ENCODE data around the gene KRTAP3-2. TPM values are rescaled to one million over a fixed set of nuclear protein-coding genes. Genes with fewer than 3 reads are reported as not detected.

The KRTAP3-2 gene
- total and polyA plus RNA-seq, 2 experiments from 2014 or later: not detected

DNA sequence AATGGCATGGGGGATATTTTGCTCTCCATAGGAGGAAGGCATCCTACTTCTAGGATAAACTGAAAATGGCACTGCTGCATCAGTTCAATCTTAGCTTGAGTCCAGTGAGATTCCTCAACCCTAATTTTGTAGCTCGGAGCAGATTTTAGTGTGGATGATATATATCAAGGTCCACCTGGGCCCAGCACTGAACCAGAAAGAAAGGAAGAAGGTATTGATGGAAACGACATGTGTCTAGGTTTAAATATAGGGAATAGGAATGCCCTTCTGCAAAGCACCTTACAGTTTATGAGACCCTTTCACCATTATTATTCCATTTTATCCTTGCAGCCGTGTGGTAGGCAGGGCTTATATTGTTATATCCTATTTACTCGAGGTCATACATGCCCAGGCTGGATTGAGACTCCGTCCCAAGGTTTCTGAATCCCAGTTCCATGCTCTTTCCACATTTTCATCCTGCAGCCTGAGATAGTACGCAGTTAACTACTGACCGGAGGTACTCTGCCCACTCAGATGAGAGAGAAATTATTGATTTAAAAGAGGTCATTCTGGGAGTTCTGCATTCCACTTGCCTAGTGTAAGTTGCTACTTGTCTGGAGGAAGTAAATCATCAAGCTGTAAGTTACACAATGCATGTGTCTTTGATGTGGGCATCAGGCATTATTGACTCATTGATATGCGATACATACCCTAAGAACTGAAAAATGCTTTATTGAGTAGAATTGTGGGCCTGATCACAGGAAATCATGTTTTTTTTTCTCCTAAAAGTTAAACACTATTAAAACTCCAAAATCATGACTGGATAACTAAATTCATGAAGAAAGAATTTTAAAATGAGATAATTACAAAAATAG is 43.1 kb downstream of the KRTAP3-2 start:
- in situ Hi-C loops (cut with MboI): no loop called here
- Histone ChIP-seq H3K9me3 (ENCODE audit: low read depth) (no peaks in the 10 kb centered on the region), H3K27ac (peak overlapping the region; percentile 72), H3K9ac (peak overlapping the region; percentile 19; the same call in 1 of the 2 replicates), H3K4me1 (ENCODE audit: insufficient read depth) (peaks cover 78% of the 10 kb centered on the region), H4K20me1 (ENCODE audit: insufficient read depth) (no peaks in the 10 kb centered on the region), H3F3A (ENCODE audit: insufficient read depth) (peaks cover 74% of the 10 kb centered on the region), H3K9me2 (ENCODE audit: insufficient read depth) (no peaks in the 10 kb centered on the region), H3K4me3 (0 out of 2 replicates have a peak overlapping the region, but pooled peaks have one; percentile 2), H3K36me3 (ENCODE audit: low read depth) (no peaks in the 10 kb centered on the region), H2AFZ (no peak overlapping the region), H3K4me2 (ENCODE audit: unreplicated experiment) (peak overlapping the region; percentile 21), H3K79me2 (ENCODE audit: insufficient read depth) (no peaks in the 10 kb centered on the region), H3K27me3 (replicated peaks; ENCODE audit: insufficient read depth) (no peaks in the 10 kb centered on the region)
- 50 to 51% methylated on average over 8 of the region's 8 CpGs for WGBS, 2 experiments (ENCODE audit: low coverage in 1 of 2, low lambda C conversion rate in 2 of 2, missing lambda C conversion rate in 2 of 2)
- TF ChIP-seq EZH2phosphoT487 (IDR thresholded peaks at IDR 0.05; ENCODE audit: insufficient read depth, low read depth) (0 out of 2 replicates have a peak, but pooled peaks have one; percentile 80), EZH2 (IDR thresholded peaks at IDR 0.05; ENCODE audit: insufficient read depth, poor library complexity, severe bottlenecking) (no peak)
- peak; percentile 90 for DNase-seq

DNA sequence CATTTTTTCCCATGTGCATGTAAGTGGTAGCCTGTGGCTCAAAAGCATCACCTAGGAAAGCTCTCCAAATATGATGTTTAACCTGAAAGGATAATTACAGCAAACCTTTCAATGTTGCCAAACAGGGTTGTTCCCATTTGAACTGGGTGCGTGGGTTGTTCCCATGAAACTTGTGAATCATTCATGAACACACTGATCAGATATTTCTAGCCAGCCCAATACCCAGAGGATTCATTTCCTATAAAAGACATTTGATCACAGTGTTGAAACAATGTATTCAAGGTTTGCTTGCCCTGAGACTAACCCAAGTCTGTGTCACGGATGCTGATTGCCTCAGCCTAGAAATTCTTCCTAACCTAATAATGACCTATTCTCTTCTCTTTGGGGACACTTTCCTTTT is 45.8 kb downstream of the KRTAP3-2 start:
- peak overlapping the region; percentile 71 for H3K9ac ChIP-seq
- H3F3A ChIP-seq (ENCODE audit: insufficient read depth): peaks cover 67% of the 10 kb centered on the region
- H3K4me2 ChIP-seq (ENCODE audit: unreplicated experiment): peak overlapping the region; percentile 53
- H3K36me3 ChIP-seq (ENCODE audit: low read depth): no peaks in the 10 kb centered on the region
- H3K79me2 ChIP-seq (ENCODE audit: insufficient read depth): no peaks in the 10 kb centered on the region
- H3K4me3 ChIP-seq: no peak overlapping the region
- H2AFZ ChIP-seq: no peak overlapping the region
- TF ChIP-seq EZH2 (IDR thresholded peaks at IDR 0.05; ENCODE audit: insufficient read depth, poor library complexity, severe bottlenecking) (no peak), EZH2phosphoT487 (IDR thresholded peaks at IDR 0.05; ENCODE audit: insufficient read depth, low read depth) (no peak)
- peak; percentile 96 for DNase-seq
- H4K20me1 ChIP-seq (ENCODE audit: insufficient read depth): no peaks in the 10 kb centered on the region
- in situ Hi-C loops (cut with MboI): no loop called here
- no peaks in the 10 kb centered on the region for H3K9me2 ChIP-seq (ENCODE audit: insufficient read depth)
- H3K27ac ChIP-seq: peak overlapping the region; percentile 97
- H3K27me3 ChIP-seq (replicated peaks; ENCODE audit: insufficient read depth): no peaks in the 10 kb centered on the region
- 0 to 3% methylated on average over 2 of the region's 2 CpGs for WGBS, 2 experiments (ENCODE audit: low coverage in 1 of 2, low lambda C conversion rate in 2 of 2, missing lambda C conversion rate in 2 of 2)
- peaks cover 75% of the 10 kb centered on the region for H3K4me1 ChIP-seq (ENCODE audit: insufficient read depth)
- no peaks in the 10 kb centered on the region for H3K9me3 ChIP-seq (ENCODE audit: low read depth)

DNA sequence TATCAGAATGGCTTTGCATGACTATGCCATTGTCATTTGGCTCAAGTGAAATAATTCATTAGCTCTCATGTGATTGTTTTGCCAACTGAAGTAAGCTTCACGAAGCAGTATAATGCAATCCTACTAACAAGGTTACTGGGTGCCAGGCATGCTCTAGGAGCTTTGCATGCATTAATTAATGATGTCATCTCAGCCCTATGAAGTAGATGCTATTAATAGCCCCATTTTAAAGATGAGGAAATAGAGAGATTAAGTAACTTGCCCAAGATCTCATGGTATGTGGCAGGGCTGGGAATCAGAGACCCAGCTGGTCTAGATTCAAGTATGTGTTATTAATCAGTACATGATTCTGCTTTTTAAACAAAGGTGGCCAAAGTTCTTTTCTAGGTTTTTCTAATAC is 47.0 kb downstream of the KRTAP3-2 start:
- Histone ChIP-seq H3K79me2 (ENCODE audit: insufficient read depth) (no peaks in the 10 kb centered on the region), H2AFZ (no peak overlapping the region), H3K36me3 (ENCODE audit: low read depth) (no peaks in the 10 kb centered on the region), H3K27ac (peak overlapping the region; percentile 97), H3K4me3 (no peak overlapping the region), H3K4me1 (ENCODE audit: insufficient read depth) (peaks cover 62% of the 10 kb centered on the region), H3K9me3 (ENCODE audit: low read depth) (no peaks in the 10 kb centered on the region), H3K9ac (peak overlapping the region; percentile 71), H3F3A (ENCODE audit: insufficient read depth) (peaks cover 55% of the 10 kb centered on the region), H4K20me1 (ENCODE audit: insufficient read depth) (no peaks in the 10 kb centered on the region), H3K27me3 (replicated peaks; ENCODE audit: insufficient read depth) (no peaks in the 10 kb centered on the region), H3K9me2 (ENCODE audit: insufficient read depth) (no peaks in the 10 kb centered on the region), H3K4me2 (ENCODE audit: unreplicated experiment) (peak overlapping the region; percentile 33)
- peak; percentile 95 for DNase-seq
- TF ChIP-seq EZH2 (IDR thresholded peaks at IDR 0.05; ENCODE audit: insufficient read depth, poor library complexity, severe bottlenecking) (no peak), EZH2phosphoT487 (IDR thresholded peaks at IDR 0.05; ENCODE audit: insufficient read depth, low read depth) (no peak)
- in situ Hi-C loops (cut with MboI): no loop called here
- WGBS, 2 experiments (ENCODE audit: low coverage in 1 of 2, low lambda C conversion rate in 2 of 2, missing lambda C conversion rate in 2 of 2): 0% methylated on average over 1 of the region's 1 CpG

DNA sequence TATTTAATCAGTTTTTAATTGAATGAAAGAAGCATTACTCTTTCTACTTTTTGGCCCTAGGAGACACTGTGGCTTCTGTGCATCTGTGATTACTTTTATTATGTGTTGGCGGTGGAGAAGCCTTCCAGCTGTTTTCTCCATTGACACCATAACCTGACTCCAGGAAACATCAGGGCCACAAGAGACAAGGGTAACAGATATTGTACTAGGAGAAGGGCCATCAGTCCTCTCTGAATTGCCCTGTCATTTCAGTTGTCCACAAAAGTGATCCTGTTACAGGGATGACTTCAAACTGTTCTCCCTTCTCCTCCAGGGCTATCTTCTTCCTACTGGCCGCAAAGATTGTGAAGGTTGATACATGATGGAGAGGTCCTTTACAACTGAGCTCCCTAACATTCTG is 47.6 kb downstream of the KRTAP3-2 start:
- no peak overlapping the region for H2AFZ ChIP-seq
- peaks cover 57% of the 10 kb centered on the region for H3K4me1 ChIP-seq (ENCODE audit: insufficient read depth)
- H3K9me3 ChIP-seq (ENCODE audit: low read depth): no peaks in the 10 kb centered on the region
- H3K36me3 ChIP-seq (ENCODE audit: low read depth): no peaks in the 10 kb centered on the region
- H3K79me2 ChIP-seq (ENCODE audit: insufficient read depth): no peaks in the 10 kb centered on the region
- peaks cover 50% of the 10 kb centered on the region for H3F3A ChIP-seq (ENCODE audit: insufficient read depth)
- peak overlapping the region; percentile 4 for H3K4me2 ChIP-seq (ENCODE audit: unreplicated experiment)
- 85% methylated on average over 2 of the region's 2 CpGs for WGBS, 2 experiments (ENCODE audit: low coverage in 1 of 2, low lambda C conversion rate in 2 of 2, missing lambda C conversion rate in 2 of 2)
- H3K27me3 ChIP-seq (replicated peaks; ENCODE audit: insufficient read depth): no peaks in the 10 kb centered on the region
- peak overlapping the region; percentile 53 for H3K9ac ChIP-seq
- no peak for DNase-seq
- no peak for TF ChIP-seq EZH2phosphoT487 (IDR thresholded peaks at IDR 0.05; ENCODE audit: insufficient read depth, low read depth)
- TF ChIP-seq EZH2 (IDR thresholded peaks at IDR 0.05; ENCODE audit: insufficient read depth, poor library complexity, severe bottlenecking): no peak
- in situ Hi-C loops (cut with MboI): no loop called here
- no peaks in the 10 kb centered on the region for H3K9me2 ChIP-seq (ENCODE audit: insufficient read depth)
- no peak overlapping the region for H3K4me3 ChIP-seq
- H4K20me1 ChIP-seq (ENCODE audit: insufficient read depth): no peaks in the 10 kb centered on the region
- H3K27ac ChIP-seq: peak overlapping the region; percentile 97

Measured in GM23248 (cell line).